K562 (cell line): ENCODE data around the gene ZFYVE28. TPM values are rescaled to one million over a fixed set of nuclear protein-coding genes. Genes with fewer than 3 reads are reported as not detected.

Experiments used
- ATAC-seq: fragments of 200-7000 bp; cut with Tn5 transposase; 3 replicates; pipeline ENCODE4 v1.9.1; 2020; ENCODE audit warnings: moderate library complexity
- BruUV-seq: library from RNA; stranded (reverse); fragments of 400-500 nt; replicated peaks from 2 replicates; lab custom pipeline; 2021; lab: Mats Ljungman, UMichigan
- CTCF ChIA-PET: fragments of 300-600 bp; formaldehyde crosslinking; extraction: SDS; loops from one replicate; lab custom pipeline; 2021; ENCODE audit warnings: low intra/inter-chr PET ratio; lab: Yijun Ruan, JAX
- POLR2A ChIA-PET: fragments of 300-600, 350-650 bp; sonication (Branson Sonifier 250); formaldehyde crosslinking; extraction: SDS; loops from one replicate; lab custom pipeline; 2021; ENCODE audit warnings: antibody characterized with exemption, inconsistent platforms; lab: Yijun Ruan, JAX
- DNase-seq, 4 experiments: peaks; one replicate each; pipeline versions ENCODE4 v3.0.0 to v3.0.0-alpha.2; 2011 to 2018; ENCODE audit warnings: low spot score in 3 of 4, mixed read lengths in 3 of 4; ENCODE audit errors: extremely low read depth in 1 of 4
- FAIRE-seq: peaks from 2 replicates; lab custom pipeline; 2011; peaks lifted over from hg19 to GRCh38; lab: Jason Lieb, UNC
- H2AFZ ChIP-seq: 2 replicates; pipeline ENCODE4 v1.6.0; 2011; ENCODE audit warnings: low read depth, low read length, control low read depth, inconsistent platforms
- H3K27ac ChIP-seq: fragments of 200-600 bp; 3 replicates; pipeline ENCODE4 v1.8.0; 2011; ENCODE audit warnings: low read depth, mild to moderate bottlenecking, control low read depth, inconsistent platforms, low read length, moderate library complexity, mixed read lengths; ENCODE audit errors: extremely low read depth
- H3K27me3 ChIP-seq, 2 experiments: fragments of 300-600 bp in 1 of 2; 2 replicates in 1 of 2; 3 replicates in 1 of 2; pipeline versions ENCODE4 v1.6.0 to v1.8.0; 2011; ENCODE audit warnings: inconsistent platforms in 2 of 2, low read length in 2 of 2, mild to moderate bottlenecking in 1 of 2, mixed read lengths in 1 of 2, moderate library complexity in 1 of 2; ENCODE audit not compliant: control insufficient read depth in 2 of 2, insufficient read depth in 2 of 2
- H3K36me3 ChIP-seq: fragments of 300-600 bp; 3 replicates; pipeline ENCODE4 v1.8.0; 2011; ENCODE audit warnings: mild to moderate bottlenecking, low read length, inconsistent platforms; ENCODE audit not compliant: control insufficient read depth, insufficient read depth
- H3K4me1 ChIP-seq, 2 experiments: fragments of 200-600 bp in 1 of 2; replicated peaks in 1 of 2; 2 replicates in 1 of 2; 3 replicates in 1 of 2; pipeline versions ENCODE4 v1.5.1 to v1.8.0; 2011; ENCODE audit warnings: inconsistent platforms in 2 of 2, low read length in 2 of 2, mild to moderate bottlenecking in 1 of 2, mixed read lengths in 1 of 2, moderate library complexity in 1 of 2; ENCODE audit not compliant: control insufficient read depth in 2 of 2, insufficient read depth in 2 of 2
- H3K4me2 ChIP-seq: 2 replicates; pipeline ENCODE4 v1.6.1; 2011; ENCODE audit warnings: low read length, control low read depth, inconsistent platforms, mixed read lengths; ENCODE audit not compliant: insufficient read depth
- H3K4me3 ChIP-seq: fragments of 200-600 bp; sonication (generic), shearing (Covaris generic); 2 replicates; pipeline ENCODE4 v1.5.1; 2016; ENCODE audit warnings: control low read depth, inconsistent platforms
- H3K79me2 ChIP-seq: fragments of 200-600 bp; 3 replicates; pipeline ENCODE4 v1.8.0; 2011; ENCODE audit warnings: low read length, inconsistent platforms; ENCODE audit not compliant: control insufficient read depth, insufficient read depth
- H3K9ac ChIP-seq, 2 experiments: 2 replicates each; pipeline versions ENCODE4 v1.6.0 to v1.6.1; 2011; ENCODE audit warnings: low read depth in 2 of 2, low read length in 2 of 2, control low read depth in 1 of 2, inconsistent platforms in 1 of 2, mild to moderate bottlenecking in 1 of 2, mixed read lengths in 1 of 2; ENCODE audit not compliant: insufficient read depth in 1 of 2
- H3K9me1 ChIP-seq: one replicate; pipeline ENCODE4 v1.6.0; 2011; ENCODE audit warnings: inconsistent platforms, mild to moderate bottlenecking, low read length, moderate library complexity; ENCODE audit not compliant: control insufficient read depth, insufficient read depth
- H3K9me3 ChIP-seq: replicated peaks from 2 replicates; pipeline ENCODE4 v1.5.1; 2011; ENCODE audit warnings: low read depth, low read length, inconsistent platforms; ENCODE audit not compliant: control insufficient read depth, insufficient read depth
- H4K20me1 ChIP-seq: replicated peaks from 2 replicates; pipeline ENCODE4 v1.6.1; 2011; ENCODE audit warnings: low read length, inconsistent platforms, mixed read lengths; ENCODE audit not compliant: control insufficient read depth, insufficient read depth
- CHD1 ChIP-seq: fragments of 200-600 bp; sonication (generic); IDR thresholded peaks from one replicate; pipeline ENCODE4 v1.6.1; 2012; ENCODE audit warnings: mild to moderate bottlenecking, moderate library complexity, low read length, inconsistent platforms
- EHMT2 ChIP-seq: fragments of 450-650 bp; IDR thresholded peaks from 2 replicates; pipeline ENCODE4 v1.6.1; 2018; ENCODE audit warnings: antibody characterized with exemption
- GATAD2B ChIP-seq: fragments of 450-650 bp; IDR thresholded peaks from 2 replicates; pipeline ENCODE4 v1.6.1; 2017; ENCODE audit warnings: mild to moderate bottlenecking, borderline replicate concordance
- MGA ChIP-seq: fragments of 450-650 bp; IDR thresholded peaks from 2 replicates; pipeline ENCODE4 v1.6.1; 2016; ENCODE audit warnings: mild to moderate bottlenecking, moderate library complexity
- SMARCE1 ChIP-seq: fragments of 450-650 bp; IDR thresholded peaks from 2 replicates; pipeline ENCODE4 v1.7.1; 2016; ENCODE audit warnings: mild to moderate bottlenecking
- SOX6 ChIP-seq: fragments of 450-650 bp; IDR thresholded peaks from 2 replicates; pipeline ENCODE4 v1.6.1; 2014; ENCODE audit warnings: mild to moderate bottlenecking
- WHSC1 ChIP-seq: IDR thresholded peaks from one replicate; pipeline ENCODE4 v1.6.1; 2012; ENCODE audit warnings: low read length, control low read depth, inconsistent platforms
- XRCC5 ChIP-seq: fragments of 200-400 bp; formaldehyde crosslinking; IDR thresholded peaks from 2 replicates; pipeline ENCODE4 v1.6.1; 2017; ENCODE audit warnings: low read depth, mild to moderate bottlenecking, low read length
- ZFP30 ChIP-seq: fragments of 250-450 bp; sonication (Bioruptor Pico); IDR thresholded peaks from 2 replicates; pipeline ENCODE4 v1.8.0; 2022; ENCODE audit warnings: moderate library complexity, mild to moderate bottlenecking, inconsistent platforms, borderline replicate concordance
- ZNF165 ChIP-seq: fragments of 250-450 bp; sonication (Bioruptor Pico); IDR thresholded peaks from 2 replicates; pipeline ENCODE4 v1.4.0; 2020; ENCODE audit warnings: borderline replicate concordance
- ZNF277 ChIP-seq: fragments of 250-450 bp; sonication (Bioruptor Pico); IDR thresholded peaks from 2 replicates; pipeline ENCODE4 v1.8.0; 2022; ENCODE audit warnings: inconsistent platforms, mild to moderate bottlenecking, moderate library complexity, borderline replicate concordance
- ZNF79 ChIP-seq: fragments of 250-450 bp; sonication (Bioruptor Pico); IDR thresholded peaks from 2 replicates; pipeline ENCODE4 v1.4.0; 2020; ENCODE audit warnings: low read depth, mild to moderate bottlenecking, moderate library complexity
- WGBS: fragments of 100-300 bp; shearing (Covaris generic); methylation state at CpG from one replicate; pipeline ENCODE4 v1.1.6; 2016; ENCODE audit warnings: low coverage, mixed read lengths; ENCODE audit not compliant: insufficient coverage; ENCODE audit errors: missing lambda C conversion rate; 5-methylcytosine and 5-hydroxymethylcytosine counted together
- in situ Hi-C: fragments of 300-500 bp; cut with MboI; formaldehyde crosslinking; loops from 4 replicates; pipeline ENCODE4 v1.15.0; 2018; ENCODE audit warnings: inconsistent platforms, mixed read lengths
- intact Hi-C: fragments of 100-400 bp; cut with micrococcal nuclease; formaldehyde crosslinking; loops from 2 replicates; pipeline ENCODE4 v1.14.2; 2022
- polyA plus RNA-seq, 8 experiments: library from polyadenylated mRNA; depleted of rRNA in 4 of 8; stranded (reverse) in 5 of 8; unstranded in 3 of 8; fragments of >200 nt; fragmentation: Nextera tagmentation in 2 of 8; fragmentation: Illumina TruSeq in 1 of 8; extraction: Ambion mirVana in 2 of 8; extraction: Trizol in 1 of 8; gene quantifications; 2 replicates each; pipeline versions ENCODE4 v1.2.1 to v1.2.3, GENCODE V29; 2011 to 2014; ENCODE audit warnings: inconsistent platforms in 1 of 8, missing spikeins in 1 of 8
- total RNA-seq, 7 experiments: library from RNA; depleted of rRNA in 6 of 7; stranded (reverse); fragments of >200 nt in 6 of 7; fragmentation: Illumina TruSeq in 2 of 7; extraction: Trizol in 2 of 7; gene quantifications; 2 replicates each; pipeline versions ENCODE4 v1.2.1 to v1.2.3, GENCODE V29; 2011 to 2021; ENCODE audit warnings: low replicate concordance in 1 of 7

The ZFYVE28 gene
- total and polyA plus RNA-seq, 9 of the 15 experiments (the other 6 are each of a cell fraction or from before 2014, with no cell fraction given) = 1.3 to 24.8 (median 8.9) TPM

GRCh38 chr4:2287594-2287915 is 130.9 kb downstream of the ZFYVE28 start:
- POLR2A ChIA-PET = interaction anchor here (0.7 kb wide), 1 partner anchor 447 kb away, joined by 4 read pairs; no protein-coding TSS in a partner anchor
- FAIRE-seq = no peak
- Histone ChIP-seq H3K4me2 (no peak overlapping the region), H4K20me1 (no peaks in the 10 kb centered on the region), H3K27me3 (no peaks in the 10 kb centered on the region), H2AFZ (no peak overlapping the region), H3K4me3 (no peak overlapping the region), H3K27ac (no peak overlapping the region), H3K9me1 (peaks cover 2% of the 10 kb centered on the region), H3K4me1 (peaks cover 0 to 49% of the 10 kb centered on the region in 2 experiments; a peak in 2 of 5 replicates), H3K36me3 (no peaks in the 10 kb centered on the region), H3K9me3 (no peaks in the 10 kb centered on the region), H3K9ac (peak overlapping the region in 1 of 2 experiments; percentile 20; a peak in 1 of 4 replicates), H3K79me2 (no peaks in the 10 kb centered on the region)
- intact Hi-C loops (no loop called here), in situ Hi-C loops (no loop called here)
- WGBS = 84% methylated on average over 3 of the region's 9 CpGs
- BruUV-seq = no TSS peak
- ATAC-seq = no peak
- no peak for DNase-seq
- CTCF ChIA-PET = no interaction called here
- TF ChIP-seq GATAD2B = no peak
- TF ChIP-seq SOX6 = no peak
- TF ChIP-seq XRCC5 = no peak
- no peak for TF ChIP-seq MGA
- no peak for TF ChIP-seq SMARCE1
- TF ChIP-seq CHD1 = no peak
- no peak for TF ChIP-seq ZNF277 (CRISPR knock-in tag)
- TF ChIP-seq ZNF165 (CRISPR knock-in tag) = no peak
- TF ChIP-seq ZFP30 (CRISPR knock-in tag) = no peak
- no peak for TF ChIP-seq WHSC1
- TF ChIP-seq EHMT2 = no peak
- no peak for TF ChIP-seq ZNF79 (CRISPR knock-in tag)
